Right lobe of liver (tissue), 4 donors: Measurements from ENCODE around the gene GREM1.

ENCODE experiments used
- POLR2A ChIP-seq: fragments of 450-650 bp; IDR thresholded peaks from one replicate; pipeline ENCODE4 v1.6.1; 2017; ENCODE audit warnings: antibody characterized with exemption, mild to moderate bottlenecking
- TF ChIP-seq, protein P1 (sequence below), 4 donors: fragments of 200-600 bp in 3 of 4; fragments of 450-650 bp in 1 of 4; IDR thresholded peaks; one replicate each; pipeline versions ENCODE4 v1.5.1 to v1.8.0; 2016 to 2022; ENCODE audit warnings: antibody characterized with exemption in 4 of 4, mild to moderate bottlenecking in 2 of 4
- donor health status: DM: no; HTN: no; CAD: no.
- donor health status: DM: no; HTN: no; CAD: no.
- donor health status: DM: no; HTN: yes; CAD: no.

DNA sequence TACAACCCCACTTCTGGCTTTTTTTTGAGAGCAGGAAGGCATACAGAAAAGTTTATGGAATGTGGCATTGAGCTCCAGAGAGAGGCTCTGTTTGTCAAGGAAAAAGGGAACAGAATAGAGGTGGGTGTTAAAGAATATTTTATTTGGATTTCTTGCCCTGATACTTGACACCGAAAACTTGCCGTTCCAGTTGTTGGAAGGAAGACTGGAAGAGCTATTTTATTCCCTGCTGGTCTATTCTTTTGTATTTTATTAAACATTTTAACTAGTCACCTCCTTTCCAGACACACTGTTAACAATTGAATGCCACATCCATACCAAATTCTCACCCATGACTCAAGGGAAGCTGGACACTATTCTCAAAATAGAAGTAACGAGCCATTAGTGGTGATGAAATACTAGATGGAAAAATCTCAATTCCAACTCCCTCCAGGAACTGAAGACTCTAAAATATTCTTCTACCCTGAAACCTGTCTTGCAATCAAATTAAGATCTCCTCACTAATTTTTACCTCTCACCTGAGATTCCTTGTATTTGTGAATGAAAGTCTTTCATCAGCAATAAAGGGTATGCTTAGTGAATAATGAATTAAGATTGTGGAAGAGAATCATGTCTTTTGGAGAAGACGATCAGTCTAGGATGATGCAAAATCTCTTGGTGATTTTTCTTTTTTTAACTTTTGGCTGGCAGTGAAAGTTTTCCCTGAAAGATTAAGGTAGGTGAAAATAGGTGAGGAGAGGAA lies 28.5 kb downstream of the GREM1 start:
- TF ChIP-seq, protein P1, sequence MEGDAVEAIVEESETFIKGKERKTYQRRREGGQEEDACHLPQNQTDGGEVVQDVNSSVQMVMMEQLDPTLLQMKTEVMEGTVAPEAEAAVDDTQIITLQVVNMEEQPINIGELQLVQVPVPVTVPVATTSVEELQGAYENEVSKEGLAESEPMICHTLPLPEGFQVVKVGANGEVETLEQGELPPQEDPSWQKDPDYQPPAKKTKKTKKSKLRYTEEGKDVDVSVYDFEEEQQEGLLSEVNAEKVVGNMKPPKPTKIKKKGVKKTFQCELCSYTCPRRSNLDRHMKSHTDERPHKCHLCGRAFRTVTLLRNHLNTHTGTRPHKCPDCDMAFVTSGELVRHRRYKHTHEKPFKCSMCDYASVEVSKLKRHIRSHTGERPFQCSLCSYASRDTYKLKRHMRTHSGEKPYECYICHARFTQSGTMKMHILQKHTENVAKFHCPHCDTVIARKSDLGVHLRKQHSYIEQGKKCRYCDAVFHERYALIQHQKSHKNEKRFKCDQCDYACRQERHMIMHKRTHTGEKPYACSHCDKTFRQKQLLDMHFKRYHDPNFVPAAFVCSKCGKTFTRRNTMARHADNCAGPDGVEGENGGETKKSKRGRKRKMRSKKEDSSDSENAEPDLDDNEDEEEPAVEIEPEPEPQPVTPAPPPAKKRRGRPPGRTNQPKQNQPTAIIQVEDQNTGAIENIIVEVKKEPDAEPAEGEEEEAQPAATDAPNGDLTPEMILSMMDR (IDR thresholded peaks at IDR 0.05): no peak
- TF ChIP-seq POLR2A: no peak
